SK-N-SH treated with all-trans-retinoic acid at 6 μM for 48 hours (cell line): ENCODE measurements around the gene SMOC2.

ENCODE experiments used
- OSR1 ChIP-seq: fragments of 250-450 bp; sonication (Bioruptor Pico); IDR thresholded peaks from 2 replicates; pipeline ENCODE4 v1.8.0; 2022; ENCODE audit warnings: moderate library complexity, mild to moderate bottlenecking, inconsistent platforms
- SNAI2 ChIP-seq: fragments of 250-450 bp; sonication (Bioruptor Pico); IDR thresholded peaks from 2 replicates; pipeline ENCODE4 v1.5.0; 2020; ENCODE audit warnings: mild to moderate bottlenecking, moderate library complexity
- TCF4 ChIP-seq: fragments of 250-450 bp; sonication (Bioruptor Pico); IDR thresholded peaks from 2 replicates; pipeline ENCODE4 v1.8.0; 2021; ENCODE audit warnings: mild to moderate bottlenecking, moderate library complexity, borderline replicate concordance
- TOX ChIP-seq: fragments of 250-450 bp; sonication (Bioruptor Pico); IDR thresholded peaks from 2 replicates; pipeline ENCODE4 v1.8.0; 2021; ENCODE audit warnings: mild to moderate bottlenecking, moderate library complexity, borderline replicate concordance
- ZNF70 ChIP-seq: fragments of 450-650 bp; formaldehyde crosslinking; IDR thresholded peaks from 2 replicates; pipeline ENCODE4 v1.5.0; 2020; ENCODE audit warnings: mild to moderate bottlenecking, moderate library complexity
- ZNF8 ChIP-seq: fragments of 450-650 bp; formaldehyde crosslinking; IDR thresholded peaks from 2 replicates; pipeline ENCODE4 v1.5.0; 2020; ENCODE audit warnings: mild to moderate bottlenecking, moderate library complexity
- TF ChIP-seq, protein P1 (sequence below): fragments of 250-450 bp; sonication (Bioruptor Pico); IDR thresholded peaks from 2 replicates; pipeline ENCODE4 v1.8.0; 2020; ENCODE audit warnings: mild to moderate bottlenecking, moderate library complexity, borderline replicate concordance
- TF ChIP-seq, protein P2 (sequence below): fragments of 250-450 bp; sonication (Bioruptor Pico); IDR thresholded peaks from 2 replicates; pipeline ENCODE4 v1.8.0; 2021; ENCODE audit warnings: low read depth, mild to moderate bottlenecking, moderate library complexity, borderline replicate concordance

DNA sequence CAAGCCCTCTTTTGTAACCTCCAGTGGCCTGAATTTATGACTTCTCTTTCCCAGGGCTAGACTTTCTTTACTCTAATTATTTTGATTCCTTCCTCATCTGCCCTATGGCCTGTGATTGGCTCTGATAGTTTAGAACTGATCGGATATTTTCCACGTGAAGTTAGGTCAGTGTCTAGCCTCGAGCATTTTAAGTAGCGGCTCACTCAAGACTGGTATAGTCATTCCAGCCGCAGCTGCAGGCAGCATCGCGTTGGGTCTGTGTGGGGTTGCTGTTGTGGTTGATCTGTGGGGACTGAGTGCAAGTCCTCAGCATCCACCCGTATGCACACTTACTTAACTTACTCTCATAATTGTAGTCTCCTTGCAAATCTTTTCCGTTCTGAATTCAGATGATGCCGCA, 105.7 kb downstream of the SMOC2 start:
- TF ChIP-seq, protein P1, sequence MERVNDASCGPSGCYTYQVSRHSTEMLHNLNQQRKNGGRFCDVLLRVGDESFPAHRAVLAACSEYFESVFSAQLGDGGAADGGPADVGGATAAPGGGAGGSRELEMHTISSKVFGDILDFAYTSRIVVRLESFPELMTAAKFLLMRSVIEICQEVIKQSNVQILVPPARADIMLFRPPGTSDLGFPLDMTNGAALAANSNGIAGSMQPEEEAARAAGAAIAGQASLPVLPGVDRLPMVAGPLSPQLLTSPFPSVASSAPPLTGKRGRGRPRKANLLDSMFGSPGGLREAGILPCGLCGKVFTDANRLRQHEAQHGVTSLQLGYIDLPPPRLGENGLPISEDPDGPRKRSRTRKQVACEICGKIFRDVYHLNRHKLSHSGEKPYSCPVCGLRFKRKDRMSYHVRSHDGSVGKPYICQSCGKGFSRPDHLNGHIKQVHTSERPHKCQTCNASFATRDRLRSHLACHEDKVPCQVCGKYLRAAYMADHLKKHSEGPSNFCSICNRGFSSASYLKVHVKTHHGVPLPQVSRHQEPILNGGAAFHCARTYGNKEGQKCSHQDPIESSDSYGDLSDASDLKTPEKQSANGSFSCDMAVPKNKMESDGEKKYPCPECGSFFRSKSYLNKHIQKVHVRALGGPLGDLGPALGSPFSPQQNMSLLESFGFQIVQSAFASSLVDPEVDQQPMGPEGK, result no peak
- no peak for TF ChIP-seq TCF4 (CRISPR knock-in tag)
- TF ChIP-seq, protein P2, sequence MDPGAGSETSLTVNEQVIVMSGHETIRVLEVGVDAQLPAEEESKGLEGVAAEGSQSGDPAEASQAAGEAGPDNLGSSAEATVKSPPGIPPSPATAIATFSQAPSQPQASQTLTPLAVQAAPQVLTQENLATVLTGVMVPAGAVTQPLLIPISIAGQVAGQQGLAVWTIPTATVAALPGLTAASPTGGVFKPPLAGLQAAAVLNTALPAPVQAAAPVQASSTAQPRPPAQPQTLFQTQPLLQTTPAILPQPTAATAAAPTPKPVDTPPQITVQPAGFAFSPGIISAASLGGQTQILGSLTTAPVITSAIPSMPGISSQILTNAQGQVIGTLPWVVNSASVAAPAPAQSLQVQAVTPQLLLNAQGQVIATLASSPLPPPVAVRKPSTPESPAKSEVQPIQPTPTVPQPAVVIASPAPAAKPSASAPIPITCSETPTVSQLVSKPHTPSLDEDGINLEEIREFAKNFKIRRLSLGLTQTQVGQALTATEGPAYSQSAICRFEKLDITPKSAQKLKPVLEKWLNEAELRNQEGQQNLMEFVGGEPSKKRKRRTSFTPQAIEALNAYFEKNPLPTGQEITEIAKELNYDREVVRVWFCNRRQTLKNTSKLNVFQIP (CRISPR knock-in tag), result no peak
- no peak for TF ChIP-seq SNAI2
- no peak for TF ChIP-seq ZNF8 (CRISPR knock-in tag)
- no peak for TF ChIP-seq ZNF70 (CRISPR knock-in tag)
- TF ChIP-seq OSR1, result no peak
- no peak for TF ChIP-seq TOX
